Stimulated activated CD4-positive, alpha-beta T cell treated with anti-CD3 and anti-CD28 coated beads, Interleukin-4, amount 100 ng/mL, for 48 hours (primary cell): ENCODE results near the gene PET100.
A peak's percentile ranks its signal among the peaks of the same experiment; 100 is the strongest.

Experiments
- DNase-seq, 2 donors: peaks; one replicate each; pipeline ENCODE4 v3.0.0-alpha.2; 2020; ENCODE audit warnings: low read depth in 2 of 2

The PET100 gene, protein sequence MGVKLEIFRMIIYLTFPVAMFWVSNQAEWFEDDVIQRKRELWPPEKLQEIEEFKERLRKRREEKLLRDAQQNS

DNA sequence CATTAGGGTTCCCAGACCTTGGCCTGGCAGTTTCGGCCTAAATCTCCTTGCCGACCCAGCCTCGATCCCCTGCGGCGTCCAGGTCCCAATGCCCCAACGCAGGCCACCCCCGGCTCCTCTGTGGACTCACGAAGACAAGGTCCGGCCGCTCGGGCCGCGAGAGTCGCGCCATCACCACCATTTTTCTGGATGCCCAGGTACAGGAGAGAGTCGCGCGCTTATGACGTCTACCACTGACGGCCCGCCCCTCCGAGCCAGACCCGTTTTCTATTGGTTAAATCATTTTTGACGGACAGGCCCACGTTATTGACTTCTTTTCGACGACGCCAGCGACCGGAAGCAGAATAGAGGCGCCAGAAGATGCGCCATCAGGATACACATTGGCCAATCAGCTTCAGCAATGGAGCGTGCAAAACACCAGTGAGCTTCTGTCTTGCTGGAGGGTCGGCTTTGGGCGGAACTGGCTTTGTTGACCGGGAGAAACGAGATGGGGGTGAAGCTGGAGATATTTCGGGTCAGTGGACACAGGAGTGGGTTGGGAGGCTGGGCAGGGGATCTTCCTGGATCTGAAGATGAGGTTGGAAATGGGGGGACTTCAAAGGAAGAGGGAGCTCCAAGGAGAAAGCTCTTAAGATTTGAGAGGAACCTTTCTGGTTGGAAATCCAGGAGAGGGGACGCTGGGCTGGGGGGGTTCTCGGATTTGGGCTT lies at the start of gene PET100, which contains the start of gene XAB2:
TSS of gene PET100 (plus strand) at position 447 of the 708 bp plus-strand sequence. CDS start at position 488, 41 bp downstream.
TSS of gene XAB2 (minus strand) at position 199 of the 708 bp plus-strand sequence. CDS start at position 181, 18 bp downstream.
- DNase-seq: peak; percentile 87 to 89

DNA sequence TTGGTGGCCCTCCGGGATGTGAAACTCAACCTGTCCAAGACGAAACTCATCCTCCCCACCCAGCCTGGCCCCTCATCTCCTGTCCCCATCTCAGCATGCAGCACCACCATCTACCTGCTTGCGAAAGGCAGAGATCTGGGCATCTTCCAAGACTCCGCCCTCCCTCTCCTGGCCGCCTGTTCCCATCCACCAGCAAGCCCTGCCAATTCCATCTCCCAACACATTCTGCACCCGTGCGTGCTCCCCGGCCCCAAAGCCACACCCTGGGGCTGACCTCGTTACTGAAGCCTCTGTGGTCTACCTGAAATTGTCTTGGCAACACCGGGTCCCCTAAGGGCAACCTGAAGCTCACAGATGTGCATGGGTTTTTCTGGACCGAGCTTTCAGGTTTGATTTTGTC lies 47.1 kb upstream of the PET100 start:
- DNase-seq: no peak

DNA sequence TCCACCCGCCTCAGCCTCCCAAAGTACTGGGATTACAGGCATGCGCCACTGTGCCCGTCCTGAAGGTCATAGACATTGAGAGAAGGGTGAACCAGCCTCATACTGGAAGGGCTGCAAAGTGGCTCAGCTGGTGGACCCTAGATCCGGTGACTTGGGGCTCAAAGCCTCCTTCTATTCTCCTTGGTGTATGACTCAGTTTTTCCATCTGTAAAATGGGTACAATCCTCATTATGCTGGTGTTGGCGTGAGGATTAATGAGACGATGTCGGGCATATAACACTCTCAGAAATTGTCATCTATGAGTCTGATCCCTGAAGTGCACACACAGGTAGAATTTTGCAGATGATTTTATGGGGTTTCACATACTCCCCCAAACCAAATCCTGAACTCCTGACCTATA lies 39.8 kb upstream of the PET100 start:
- no peak for DNase-seq

DNA sequence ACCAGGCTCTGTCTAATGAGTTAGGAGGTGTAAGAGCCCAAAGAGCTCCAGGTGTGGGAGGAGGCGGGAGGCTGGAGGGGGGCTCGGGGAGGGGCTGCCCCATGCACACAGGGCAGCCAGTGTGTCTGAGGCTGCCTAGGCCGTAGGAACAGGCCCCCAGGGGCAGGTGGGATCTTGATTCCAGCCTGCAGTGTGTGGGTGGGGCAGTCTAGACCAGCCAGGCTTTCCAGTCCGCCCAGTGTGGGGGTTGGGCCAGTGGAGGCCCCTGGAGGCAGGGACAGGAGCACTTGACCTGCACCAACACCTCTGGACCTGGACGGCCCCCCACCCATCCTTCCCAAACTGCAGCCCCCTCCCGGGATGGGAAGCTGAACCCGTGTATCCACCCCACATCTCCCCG lies 39.3 kb upstream of the PET100 start:
- no peak for DNase-seq

DNA sequence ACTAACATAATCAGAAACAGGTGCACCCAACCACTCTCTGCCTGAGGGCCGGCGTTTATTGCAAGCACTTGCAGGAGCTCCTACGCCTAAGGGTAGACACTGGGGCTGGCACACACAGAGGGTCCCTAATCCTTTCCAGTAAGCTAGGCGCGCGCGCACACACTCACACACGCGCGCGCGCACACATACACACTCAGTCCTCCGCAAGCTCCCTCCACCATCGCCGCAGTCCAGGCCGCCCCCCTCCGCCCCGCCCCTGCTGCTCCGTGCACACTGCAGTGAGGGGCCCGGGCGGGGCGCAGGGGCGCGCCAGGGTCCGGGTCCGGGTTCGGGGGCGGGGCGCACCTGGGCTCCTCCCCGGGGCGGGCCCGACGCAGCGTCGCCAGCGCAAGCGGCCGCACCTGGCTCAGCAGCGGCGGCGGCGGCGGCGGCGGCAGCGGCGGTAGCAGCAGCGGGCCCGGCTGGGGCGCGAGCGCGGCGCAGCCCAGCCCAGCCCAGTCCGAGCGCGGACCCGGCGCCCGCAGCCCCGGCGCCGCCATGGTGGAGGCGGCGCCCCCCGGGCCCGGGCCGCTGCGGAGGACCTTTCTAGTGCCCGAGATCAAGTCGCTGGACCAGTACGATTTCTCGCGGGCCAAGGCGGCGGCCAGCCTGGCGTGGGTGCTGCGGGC lies 34.0 kb upstream of the PET100 start, which contains the start of gene CAMSAP3:
TSS of gene CAMSAP3 (plus strand) at position 398 of the 668 bp plus-strand sequence. CDS start at position 538, 140 bp downstream.
- DNase-seq: peak; percentile 16 to 21

DNA sequence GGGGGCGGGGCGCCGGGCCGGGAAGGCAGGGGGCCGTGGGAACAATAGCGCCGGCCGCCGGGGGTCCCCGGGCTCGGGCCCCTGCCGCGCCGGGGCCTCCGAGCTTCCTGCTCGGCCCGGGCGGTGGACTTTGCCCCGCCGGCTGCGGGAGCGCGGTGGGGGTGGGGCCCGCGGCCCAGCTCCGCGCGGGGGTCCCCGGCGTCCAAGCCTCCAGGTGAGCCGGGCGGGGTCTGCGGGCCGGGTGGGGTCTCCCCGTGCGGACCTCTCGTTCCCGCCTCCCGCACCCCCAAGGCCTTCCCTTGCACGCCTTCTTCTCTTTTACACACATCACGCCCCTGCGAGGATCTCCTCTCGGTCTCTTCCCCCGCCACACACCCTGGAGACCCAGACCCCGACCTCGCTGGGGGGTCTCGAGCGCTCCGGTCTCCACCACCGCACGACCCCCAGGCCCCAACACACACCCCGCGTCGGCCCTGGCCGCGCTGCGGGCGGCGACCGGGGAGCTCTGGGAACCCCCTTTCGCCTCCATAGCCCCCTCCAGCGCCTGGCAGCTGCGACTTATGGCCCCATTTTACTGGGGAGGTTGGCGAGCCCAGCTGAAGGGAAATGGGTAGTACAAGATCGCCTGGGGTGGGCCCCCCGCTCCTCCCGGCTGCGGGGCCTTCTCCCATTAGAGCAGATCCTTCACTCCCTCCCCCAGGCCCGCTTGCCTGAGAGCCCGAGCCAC lies 33.2 kb upstream of the PET100 start:
- no peak for DNase-seq

DNA sequence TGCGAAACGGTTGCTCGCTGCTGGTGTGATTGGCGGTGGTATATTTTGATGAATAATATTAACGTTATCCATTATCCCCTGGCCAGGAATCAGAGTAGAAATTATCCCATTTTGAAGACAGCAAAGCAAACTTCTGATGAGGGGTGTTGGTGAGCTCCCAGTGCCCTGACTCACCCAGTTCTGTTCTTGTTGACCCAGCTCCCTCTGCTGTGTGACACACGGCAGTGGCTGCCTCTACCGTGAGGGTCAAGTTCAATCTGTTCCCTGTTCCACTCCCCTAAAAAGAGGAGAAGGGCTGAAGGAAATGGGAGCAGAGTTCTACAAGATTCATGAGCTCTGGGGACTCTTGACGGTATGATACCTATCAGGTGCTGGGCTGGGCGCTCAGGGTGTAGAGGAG lies 31.9 kb upstream of the PET100 start:
- no peak for DNase-seq

DNA sequence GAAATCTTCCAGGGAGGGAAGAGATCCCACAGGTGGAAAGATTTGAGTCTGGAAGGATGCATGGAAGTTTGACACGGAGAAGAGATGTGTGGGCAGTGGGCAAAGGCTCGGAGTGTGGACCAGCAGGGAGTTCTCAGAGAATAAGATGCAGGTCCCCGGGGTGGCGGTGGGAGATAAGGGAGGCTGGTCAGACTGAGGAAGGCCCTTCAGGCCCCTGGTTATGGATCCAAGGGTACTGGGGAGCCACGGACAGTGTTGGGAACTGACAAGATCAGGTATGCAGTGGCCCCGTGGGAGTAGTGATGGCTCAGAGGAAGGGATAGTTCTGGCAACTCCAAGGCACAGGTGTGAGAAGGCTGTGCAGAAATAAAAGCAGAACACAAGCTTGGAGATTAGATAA lies 31.4 kb upstream of the PET100 start:
- no peak for DNase-seq

DNA sequence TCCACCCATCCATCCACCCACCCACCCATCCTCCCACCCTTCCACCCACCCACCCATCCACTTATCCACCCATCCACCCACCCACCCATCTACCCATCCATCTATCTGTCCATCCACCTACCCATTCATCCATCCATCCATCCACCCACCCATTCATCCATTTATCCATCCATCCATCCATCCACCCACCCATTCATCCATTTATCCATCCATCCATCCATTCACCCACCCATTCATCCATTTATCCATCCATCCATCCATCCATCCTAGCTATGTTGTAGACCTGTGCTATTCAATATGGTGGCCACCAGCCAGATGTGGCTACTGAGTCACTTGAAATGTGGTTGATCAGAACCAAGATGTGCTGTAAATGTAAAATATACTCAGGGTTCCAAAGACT lies 28.9 kb upstream of the PET100 start:
- no peak for DNase-seq

DNA sequence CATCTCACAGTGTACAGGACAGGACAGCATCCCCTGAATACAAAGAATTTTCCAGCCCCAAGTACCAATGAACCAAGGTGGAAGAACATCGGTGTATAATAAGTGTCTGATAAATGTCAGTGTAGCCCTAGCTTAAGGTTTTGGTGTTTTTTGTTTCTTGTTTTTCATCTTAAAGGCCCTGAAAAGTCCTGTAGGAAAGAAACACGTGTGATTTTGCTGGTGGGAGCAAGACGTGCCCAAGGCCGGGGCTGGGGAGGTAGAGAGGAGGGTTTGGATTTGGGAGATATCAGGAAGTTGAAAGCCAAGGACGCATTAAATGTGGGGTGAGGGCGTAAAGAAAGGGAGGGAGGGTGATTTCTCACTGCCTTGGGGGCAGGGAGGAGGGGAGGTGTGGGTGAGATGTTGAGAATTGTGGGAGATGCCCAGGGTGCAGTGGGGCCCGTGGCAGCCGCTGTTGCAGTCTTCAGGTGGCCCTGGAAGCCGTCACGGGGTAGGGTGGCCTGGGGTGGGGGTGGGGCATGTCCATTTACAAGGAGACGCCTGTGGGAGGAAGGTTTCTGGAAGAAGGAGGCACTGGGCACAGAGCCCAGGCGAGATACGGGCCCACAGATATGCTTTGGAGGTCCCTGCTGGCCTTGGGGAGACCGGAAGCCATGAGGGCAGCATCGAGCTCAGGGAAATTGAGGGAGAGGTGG lies 27.2 kb upstream of the PET100 start:
- DNase-seq: no peak

DNA sequence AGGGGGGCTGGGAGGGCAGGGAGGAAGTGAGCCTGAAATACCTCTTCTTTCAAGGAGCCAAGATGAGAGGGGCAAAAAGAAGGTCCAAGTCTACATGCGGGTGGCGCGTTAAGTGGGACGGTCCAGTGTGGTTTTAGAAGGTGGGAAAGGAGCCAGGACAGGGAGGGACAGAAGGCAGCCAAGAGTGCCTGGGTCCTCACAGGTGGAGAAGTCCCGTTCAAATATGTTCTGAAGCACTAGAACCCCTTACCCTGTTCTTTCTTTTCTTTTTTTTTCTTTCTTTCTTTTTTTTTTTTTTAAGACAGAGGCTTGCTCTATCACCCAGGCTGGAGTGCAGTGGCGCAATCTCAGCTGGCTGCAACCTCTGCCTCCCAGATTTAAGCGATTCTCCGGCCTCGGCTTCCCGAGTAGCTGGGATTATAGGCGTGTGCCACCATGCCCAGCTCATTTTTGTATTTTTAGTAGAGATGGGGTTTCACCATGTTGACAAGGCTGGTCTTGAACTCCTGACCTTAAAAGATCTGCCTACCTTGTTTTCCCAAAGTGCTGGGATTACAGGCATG lies 26.6 kb upstream of the PET100 start:
- no peak for DNase-seq

DNA sequence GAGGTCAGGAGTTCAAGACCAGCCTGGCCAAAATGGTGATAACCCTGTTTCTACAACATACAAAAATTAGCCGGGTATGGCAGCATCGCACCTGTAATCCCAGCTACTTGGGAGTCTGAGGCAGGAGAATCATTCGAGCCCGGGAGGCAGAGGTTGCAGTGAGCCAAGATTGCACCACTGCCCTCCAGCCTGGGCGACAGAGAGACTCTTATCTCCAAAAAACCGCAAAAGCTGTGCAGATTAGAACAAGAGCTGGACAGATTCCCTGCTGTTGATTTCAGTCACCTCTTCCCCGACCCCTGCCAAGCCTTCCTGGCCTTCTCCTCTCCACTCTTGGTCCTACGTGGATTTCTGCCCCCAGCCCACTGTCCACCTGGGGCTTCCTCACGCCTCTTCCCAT lies 25.7 kb upstream of the PET100 start:
- no peak for DNase-seq

DNA sequence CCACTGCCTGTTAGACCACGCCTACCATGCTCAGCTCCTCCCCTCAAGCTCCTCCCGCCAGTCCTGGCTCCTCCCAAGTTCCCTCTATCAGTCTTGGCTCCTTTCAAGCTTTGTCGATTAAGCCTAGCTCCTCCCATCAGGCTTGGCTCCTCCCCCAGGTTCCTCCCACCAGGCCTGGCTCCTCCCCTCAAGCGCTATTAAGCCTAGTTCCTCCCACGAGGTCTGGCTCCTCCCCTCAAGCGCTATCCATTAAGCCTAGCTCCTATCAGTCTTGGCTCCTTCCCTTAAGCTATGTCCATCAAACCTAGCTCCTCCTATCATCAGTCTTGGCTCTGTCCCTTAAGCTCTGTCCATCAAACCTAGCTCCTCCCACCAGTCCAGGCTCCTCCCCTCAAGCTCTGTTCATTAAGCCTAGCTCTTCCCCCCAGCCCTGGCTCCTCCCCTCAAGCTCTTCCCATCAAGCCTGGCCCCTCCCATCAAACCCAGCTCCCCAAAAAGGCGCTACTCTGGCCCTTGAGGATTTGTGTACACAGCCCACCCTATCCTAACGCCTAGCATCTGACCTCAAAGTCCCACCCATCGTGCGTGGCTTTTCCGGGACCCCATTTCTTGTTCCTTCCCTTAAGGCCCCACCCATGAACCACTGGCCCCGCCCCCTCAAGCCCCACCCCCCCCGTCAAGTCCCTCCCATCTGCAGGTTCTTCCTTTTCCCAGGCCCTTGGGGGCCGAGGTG lies 23.9 kb upstream of the PET100 start:
- DNase-seq: peak; percentile 25 to 40

DNA sequence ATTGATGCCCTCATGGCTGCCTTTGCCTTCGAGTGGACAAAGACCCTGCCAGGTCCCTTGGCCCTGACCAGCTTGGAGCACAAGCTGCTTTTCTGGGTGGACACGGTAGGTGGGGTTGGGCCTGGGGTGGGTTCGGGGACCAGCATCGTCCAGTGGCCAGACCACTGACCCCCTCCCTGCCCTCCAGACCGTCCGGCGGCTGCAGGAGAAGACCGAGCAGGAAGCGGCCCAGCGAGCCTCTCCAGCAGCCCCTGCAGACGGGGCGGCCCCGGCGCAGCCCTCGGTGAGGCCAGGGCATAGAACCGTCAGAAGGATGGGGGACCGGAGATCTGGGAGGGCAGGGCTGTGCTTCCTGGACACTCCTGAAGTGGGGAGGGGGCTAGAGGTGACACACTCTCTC lies 23.3 kb upstream of the PET100 start:
- DNase-seq: no peak

DNA sequence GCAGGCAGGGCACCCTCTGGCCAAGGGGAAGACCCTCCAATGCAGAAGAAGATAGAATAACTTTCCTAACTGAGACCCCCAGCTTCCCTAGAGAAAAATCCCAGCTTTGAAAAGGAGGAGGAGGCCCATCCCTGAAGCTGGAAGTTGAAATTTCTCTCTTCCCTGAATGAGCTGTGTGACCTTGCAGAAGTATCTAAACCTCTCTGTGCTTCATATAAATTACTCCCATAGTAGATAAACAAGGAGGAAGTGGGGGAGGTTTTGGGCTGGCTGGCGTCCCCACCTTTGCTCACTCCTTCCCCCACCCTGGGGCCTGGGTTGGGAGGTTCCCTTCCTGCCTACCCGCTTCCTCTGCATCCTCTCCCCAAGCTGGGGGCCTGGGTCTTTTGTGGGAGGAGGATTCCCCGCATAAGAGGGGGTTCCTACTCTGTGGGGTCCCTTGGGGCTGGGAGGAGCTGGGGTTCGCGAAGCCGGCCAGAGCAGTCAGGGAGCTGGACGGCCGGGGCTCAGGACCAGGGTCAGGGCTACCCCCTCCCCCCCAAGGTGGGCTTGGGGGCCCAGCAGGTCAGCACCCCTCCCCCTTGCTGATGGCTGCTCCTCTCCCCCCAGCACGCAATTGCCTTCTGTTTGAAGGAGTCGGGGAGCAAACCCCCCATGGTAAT lies 22.2 kb upstream of the PET100 start:
- DNase-seq: no peak

DNA sequence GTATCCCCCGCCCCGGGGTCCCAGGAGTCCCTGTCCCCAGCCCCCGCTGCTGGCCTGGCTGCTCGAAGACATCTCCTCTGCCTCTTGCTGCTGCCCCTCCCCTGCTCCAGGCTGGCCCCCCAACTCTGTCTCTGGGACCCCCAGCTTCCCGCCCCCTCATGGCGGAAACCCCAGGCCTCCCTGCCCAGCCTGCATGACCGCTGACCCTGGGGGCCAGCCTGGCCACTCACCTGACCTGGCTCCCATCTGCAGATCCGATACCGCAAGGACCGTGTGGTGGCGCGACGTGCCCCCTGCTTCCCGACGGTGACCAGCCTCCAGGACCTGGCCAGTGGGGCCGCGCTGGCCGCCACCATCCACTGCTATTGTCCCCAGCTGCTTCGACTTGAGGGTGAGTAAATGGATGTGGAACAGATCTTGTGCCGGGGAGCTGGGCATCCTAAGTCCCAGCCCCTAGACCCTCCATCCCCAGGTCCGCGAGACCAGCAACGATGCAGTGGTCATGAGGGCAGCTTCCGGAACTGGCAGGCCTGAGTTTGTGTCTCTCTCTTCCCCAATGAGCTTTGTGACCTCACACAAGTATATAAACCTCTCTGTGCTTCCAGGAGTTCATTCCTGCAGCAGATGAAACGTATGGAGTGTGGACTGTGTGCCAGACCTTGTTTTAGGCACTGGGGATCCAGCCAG lies 21.6 kb upstream of the PET100 start:
- DNase-seq: no peak

DNA sequence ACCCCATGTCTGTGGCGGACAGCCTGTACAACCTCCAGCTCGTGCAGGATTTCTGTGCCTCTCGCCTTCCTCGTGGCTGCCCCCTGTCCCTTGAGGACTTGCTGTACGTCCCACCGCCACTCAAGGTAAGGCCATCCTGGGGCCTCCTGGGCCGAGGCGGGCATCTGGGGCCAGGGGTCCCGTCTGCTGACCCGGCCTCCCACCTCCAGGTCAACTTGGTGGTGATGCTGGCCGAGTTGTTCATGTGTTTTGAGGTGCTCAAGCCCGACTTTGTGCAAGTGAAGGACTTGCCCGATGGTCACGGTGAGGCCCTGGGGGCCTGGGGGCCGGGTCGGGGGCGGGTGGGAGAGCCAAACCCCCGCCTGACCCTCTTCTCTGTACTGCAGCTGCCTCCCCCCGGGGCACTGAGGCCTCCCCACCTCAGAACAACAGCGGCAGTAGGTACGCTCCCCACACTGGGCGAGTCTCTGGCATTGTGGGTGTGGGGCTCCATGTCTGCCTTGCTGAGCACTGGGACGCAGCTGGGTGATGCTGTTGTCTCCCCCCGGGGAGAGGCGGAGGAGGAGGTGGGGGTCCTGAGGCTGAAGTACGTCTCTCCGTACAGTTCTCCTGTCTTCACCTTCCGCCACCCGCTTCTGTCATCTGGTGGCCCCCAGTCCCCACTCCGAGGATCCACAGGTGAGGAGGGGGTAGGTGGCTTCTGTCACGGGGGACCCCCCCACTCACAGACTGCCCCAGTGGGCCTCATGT lies 18.9 kb upstream of the PET100 start:
- DNase-seq: no peak

DNA sequence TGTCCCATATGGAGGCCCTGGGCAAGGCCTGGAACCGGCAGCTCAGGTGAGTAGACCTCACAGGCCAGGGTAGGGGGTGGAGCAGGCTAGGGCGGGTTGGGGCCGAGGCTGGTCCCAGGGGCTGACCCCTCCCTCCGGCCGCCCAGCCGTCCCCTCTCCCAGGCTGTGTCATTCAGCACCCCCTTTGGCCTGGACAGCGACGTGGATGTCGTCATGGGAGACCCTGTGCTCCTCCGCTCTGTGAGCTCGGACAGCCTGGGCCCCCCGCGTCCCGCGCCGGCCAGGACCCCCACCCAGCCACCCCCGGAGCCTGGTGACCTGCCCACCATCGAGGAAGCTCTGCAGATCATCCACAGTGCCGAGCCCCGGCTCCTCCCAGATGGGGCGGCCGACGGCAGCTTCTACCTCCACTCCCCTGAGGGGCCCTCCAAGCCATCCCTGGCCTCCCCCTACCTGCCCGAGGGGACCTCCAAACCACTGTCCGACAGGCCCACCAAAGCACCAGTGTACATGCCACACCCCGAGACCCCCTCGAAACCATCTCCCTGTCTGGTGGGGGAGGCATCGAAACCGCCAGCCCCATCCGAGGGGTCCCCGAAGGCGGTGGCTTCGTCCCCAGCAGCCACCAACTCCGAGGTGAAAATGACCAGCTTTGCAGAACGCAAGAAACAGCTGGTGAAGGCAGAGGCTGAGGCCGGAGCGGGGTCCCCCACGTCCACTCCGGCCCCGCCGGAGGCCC lies 17.9 kb upstream of the PET100 start:
- DNase-seq: no peak
